Liver (tissue), 3 donors: ENCODE measurements around the gene ZFP69B.

ENCODE experiments used
- ATF3 ChIP-seq: IDR thresholded peaks from 2 replicates; pipeline ENCODE4 v1.6.1; 2016; ENCODE audit warnings: antibody characterized with exemption
- FOXA1 ChIP-seq: IDR thresholded peaks from 2 replicates; pipeline ENCODE4 v1.6.1; 2016; ENCODE audit warnings: antibody characterized with exemption
- GABPA ChIP-seq, 2 donors: IDR thresholded peaks in 1 of 2; conservative IDR thresholded peaks in 1 of 2; 2 replicates each; pipeline ENCODE4 v1.6.1; 2016; ENCODE audit warnings: antibody characterized with exemption in 2 of 2, mild to moderate bottlenecking in 1 of 2, moderate library complexity in 1 of 2
- HNF4A ChIP-seq, 2 donors: conservative IDR thresholded peaks; 2 replicates each; pipeline ENCODE4 v1.6.1; 2016; ENCODE audit warnings: antibody characterized with exemption in 2 of 2, mild to moderate bottlenecking in 2 of 2
- HNF4G ChIP-seq: IDR thresholded peaks from 2 replicates; pipeline ENCODE4 v1.6.1; 2016; ENCODE audit warnings: antibody characterized with exemption
- JUND ChIP-seq, 2 donors: IDR thresholded peaks; 2 replicates each; pipeline ENCODE4 v1.6.1; 2016; ENCODE audit warnings: antibody characterized with exemption in 2 of 2
- MAX ChIP-seq: IDR thresholded peaks from 2 replicates; pipeline ENCODE4 v1.6.1; 2016; ENCODE audit warnings: antibody characterized with exemption
- NR2F2 ChIP-seq: IDR thresholded peaks from 2 replicates; pipeline ENCODE4 v1.6.1; 2016; ENCODE audit warnings: antibody characterized with exemption
- RAD21 ChIP-seq, 2 donors: IDR thresholded peaks; 2 replicates each; pipeline ENCODE4 v1.6.1; 2016; ENCODE audit warnings: antibody characterized with exemption in 2 of 2, mild to moderate bottlenecking in 2 of 2
- REST ChIP-seq: IDR thresholded peaks from 2 replicates; pipeline ENCODE4 v1.6.1; 2016; ENCODE audit warnings: antibody characterized with exemption, mild to moderate bottlenecking
- TAF1 ChIP-seq: conservative IDR thresholded peaks from 2 replicates; pipeline ENCODE4 v1.6.1; 2016; ENCODE audit warnings: antibody characterized with exemption, mild to moderate bottlenecking
- YY1 ChIP-seq: IDR thresholded peaks from 2 replicates; pipeline ENCODE4 v1.6.1; 2016; ENCODE audit warnings: antibody characterized with exemption, mild to moderate bottlenecking
- ZBTB33 ChIP-seq: IDR thresholded peaks from 2 replicates; pipeline ENCODE4 v1.6.1; 2016; ENCODE audit warnings: antibody characterized with exemption
- TF ChIP-seq, protein P1 (sequence below): fragments of 150-350 bp; IDR thresholded peaks from 2 replicates; pipeline ENCODE4 v1.5.1; 2017; ENCODE audit warnings: improper control_type of control experiment, low read depth, low read length; ENCODE audit not compliant: missing input control
- donor health status: healthy.
- donor health status: healthy.

DNA sequence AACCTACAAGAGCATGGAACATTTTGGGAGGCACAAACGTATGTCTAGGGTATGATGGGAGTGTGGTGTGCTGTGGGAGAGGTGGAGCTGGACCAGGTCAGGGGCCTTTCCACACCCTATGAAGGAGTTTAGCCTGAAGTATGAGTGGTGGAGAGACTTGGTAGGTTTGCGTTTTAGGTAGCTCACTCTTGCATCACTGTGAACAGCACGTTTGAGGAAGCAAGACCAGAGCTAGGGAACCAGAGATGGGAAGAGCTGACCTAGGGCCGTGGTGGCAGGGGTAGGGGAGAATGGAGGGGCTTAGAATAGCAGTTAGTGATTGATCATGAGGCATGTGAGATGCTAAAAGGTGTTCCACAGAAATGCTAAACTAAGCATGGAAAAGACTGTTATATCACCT is 25.1 kb upstream of the ZFP69B start:
- TF ChIP-seq, protein P1, sequence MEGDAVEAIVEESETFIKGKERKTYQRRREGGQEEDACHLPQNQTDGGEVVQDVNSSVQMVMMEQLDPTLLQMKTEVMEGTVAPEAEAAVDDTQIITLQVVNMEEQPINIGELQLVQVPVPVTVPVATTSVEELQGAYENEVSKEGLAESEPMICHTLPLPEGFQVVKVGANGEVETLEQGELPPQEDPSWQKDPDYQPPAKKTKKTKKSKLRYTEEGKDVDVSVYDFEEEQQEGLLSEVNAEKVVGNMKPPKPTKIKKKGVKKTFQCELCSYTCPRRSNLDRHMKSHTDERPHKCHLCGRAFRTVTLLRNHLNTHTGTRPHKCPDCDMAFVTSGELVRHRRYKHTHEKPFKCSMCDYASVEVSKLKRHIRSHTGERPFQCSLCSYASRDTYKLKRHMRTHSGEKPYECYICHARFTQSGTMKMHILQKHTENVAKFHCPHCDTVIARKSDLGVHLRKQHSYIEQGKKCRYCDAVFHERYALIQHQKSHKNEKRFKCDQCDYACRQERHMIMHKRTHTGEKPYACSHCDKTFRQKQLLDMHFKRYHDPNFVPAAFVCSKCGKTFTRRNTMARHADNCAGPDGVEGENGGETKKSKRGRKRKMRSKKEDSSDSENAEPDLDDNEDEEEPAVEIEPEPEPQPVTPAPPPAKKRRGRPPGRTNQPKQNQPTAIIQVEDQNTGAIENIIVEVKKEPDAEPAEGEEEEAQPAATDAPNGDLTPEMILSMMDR = no peak
- TF ChIP-seq MAX (no peak), RAD21 (IDR thresholded peaks at IDR 0.05) (no peak), YY1 (no peak), REST (no peak), JUND (IDR thresholded peaks at IDR 0.05) (no peak), ZBTB33 (no peak), GABPA (IDR thresholded peaks at IDR 0.05 in 1 of 2, conservative IDR thresholded peaks at IDR 0.05 in 1 of 2) (no peak), FOXA1 (no peak), HNF4G (no peak), TAF1 (no peak), NR2F2 (no peak), HNF4A (conservative IDR thresholded peaks at IDR 0.05) (no peak), ATF3 (no peak)
